ENCODE results near the gene PRUNE2.

Gene PRUNE2

DNA sequence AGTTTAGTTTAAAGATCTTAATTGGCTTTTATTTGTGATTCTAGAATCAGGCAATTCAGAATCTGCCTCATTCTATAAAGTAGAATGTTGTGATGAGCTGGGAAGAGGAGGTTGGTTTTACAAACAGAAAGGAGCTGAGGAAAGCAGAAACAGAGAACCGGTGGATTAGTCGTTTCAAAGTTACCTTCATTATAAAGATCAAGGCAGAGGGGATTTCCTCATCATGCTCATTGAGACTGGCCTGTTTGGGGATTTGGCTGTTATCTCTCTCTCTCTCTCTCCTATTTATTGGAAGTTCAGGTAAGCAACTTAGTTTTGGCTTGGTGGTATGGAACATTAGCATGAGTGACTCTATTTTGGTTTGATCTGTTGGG, 313.0 kb downstream of the PRUNE2 start:
- no peak for DNase-seq

DNA sequence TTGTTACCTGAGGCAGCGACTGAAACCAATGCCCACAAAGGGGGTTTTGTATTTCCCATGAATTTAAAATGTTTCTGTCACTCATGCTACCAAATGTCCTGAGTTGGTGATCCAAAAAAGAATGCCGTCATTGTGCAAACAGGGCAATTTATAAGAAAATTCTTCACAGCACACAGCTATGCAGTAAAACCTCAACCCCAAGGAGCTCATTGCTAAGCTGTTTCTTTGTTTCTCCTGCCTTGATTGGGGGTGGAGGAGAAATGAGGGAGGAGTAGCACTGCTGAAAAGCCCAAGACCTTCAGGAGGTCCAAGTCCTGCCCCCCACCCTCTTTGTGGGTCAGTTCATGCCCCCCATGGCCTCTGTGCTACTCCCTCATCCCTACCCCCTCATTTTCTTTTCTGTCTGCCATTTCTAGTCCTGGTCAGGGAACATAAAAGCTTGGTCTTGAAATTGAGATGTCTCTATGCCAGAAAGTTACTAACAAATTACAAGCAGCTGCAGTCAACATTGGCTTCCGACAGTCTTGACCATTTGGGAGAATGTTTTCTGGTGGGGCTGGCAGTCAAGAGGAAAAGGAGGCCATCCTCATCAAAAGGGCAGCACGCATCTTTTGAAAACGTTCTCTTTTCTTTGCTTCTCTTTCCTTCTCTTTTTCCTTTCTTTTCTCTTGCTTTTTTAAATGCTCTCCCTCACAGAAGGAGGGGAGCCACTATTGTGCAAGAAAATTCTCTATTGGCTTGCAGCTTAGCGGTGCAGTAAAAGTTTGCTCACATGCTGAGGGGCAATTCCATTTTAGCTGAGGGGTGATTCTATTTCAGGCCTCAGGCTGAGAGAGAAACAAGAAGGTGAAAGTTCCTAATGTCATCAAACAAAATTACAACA, 313.6 kb downstream of the PRUNE2 start:
- no peak for DNase-seq

GRCh38 chr9:76591256-76591950, 314.5 kb downstream of the PRUNE2 start:
- DNase-seq = no peak

DNA sequence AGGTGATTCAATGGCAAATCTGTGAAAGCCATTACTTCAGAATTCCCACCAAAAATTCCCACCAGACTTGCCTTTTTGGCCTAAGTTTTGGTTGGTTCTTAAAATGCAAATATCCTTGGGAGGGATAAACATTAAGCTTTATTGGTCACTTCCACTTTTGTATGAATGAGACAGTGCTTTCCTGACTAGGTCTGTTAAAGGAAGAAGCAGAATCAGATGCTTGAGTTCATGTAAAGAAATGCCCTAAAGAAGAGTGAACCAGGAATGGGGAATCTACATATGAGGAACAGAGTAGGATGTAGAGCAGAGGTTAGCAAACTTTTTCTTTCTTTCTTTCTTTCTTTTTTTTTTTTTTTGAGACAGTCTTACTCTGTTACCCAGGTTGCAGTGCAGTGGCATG, 317.6 kb downstream of the PRUNE2 start:
- no peak for DNase-seq

- no peak for DNase-seq
Measured at GRCh38 chr9:76586390-76587314, 319.3 kb downstream of the PRUNE2 start.

- no peak for DNase-seq
Measured at GRCh38 chr9:76585487-76586389, 320.2 kb downstream of the PRUNE2 start.

DNA sequence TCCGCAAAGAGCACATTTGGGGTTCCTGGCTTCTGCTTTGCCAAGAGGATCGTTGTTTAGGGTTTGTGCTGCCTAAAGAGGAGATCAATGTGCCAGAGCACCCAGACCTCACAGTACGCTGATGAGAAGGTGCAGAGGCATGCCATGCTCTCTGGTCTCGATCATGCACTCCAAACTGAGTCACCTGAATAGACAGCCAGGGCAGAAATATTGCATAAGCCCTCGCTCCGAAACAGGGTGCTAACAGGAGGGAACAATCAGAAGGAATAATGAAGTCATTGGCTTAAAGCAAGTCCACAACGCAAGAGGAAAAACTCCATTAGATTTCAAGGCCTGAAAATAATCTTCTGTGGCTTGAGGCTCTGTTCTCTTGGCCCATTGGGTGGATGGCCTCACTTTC, 322.7 kb downstream of the PRUNE2 start:
- no peak for DNase-seq

- DNase-seq = no peak
Measured at GRCh38 chr9:76581731-76582130, 324.2 kb downstream of the PRUNE2 start.

DNA sequence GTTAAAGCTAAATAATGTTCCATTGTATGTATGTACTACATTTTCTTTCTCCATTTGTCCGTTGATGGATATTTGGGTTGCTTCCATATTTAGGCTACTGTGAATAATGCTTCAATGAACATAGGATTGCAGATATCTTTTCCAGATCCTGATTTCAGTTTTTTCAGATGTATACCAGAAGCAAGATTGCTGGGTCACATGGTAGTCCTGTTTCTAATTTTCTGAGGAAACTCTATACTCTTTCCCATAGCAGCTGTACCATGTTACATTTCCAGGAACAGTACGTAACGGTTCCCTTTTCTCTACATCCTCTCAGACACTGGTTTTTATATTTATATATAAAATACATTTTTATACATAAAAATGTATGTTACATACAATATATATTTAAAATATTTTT, 325.1 kb downstream of the PRUNE2 start:
- no peak for DNase-seq

- no peak for DNase-seq
Measured at GRCh38 chr9:76580188-76580587, 325.7 kb downstream of the PRUNE2 start.

DNA sequence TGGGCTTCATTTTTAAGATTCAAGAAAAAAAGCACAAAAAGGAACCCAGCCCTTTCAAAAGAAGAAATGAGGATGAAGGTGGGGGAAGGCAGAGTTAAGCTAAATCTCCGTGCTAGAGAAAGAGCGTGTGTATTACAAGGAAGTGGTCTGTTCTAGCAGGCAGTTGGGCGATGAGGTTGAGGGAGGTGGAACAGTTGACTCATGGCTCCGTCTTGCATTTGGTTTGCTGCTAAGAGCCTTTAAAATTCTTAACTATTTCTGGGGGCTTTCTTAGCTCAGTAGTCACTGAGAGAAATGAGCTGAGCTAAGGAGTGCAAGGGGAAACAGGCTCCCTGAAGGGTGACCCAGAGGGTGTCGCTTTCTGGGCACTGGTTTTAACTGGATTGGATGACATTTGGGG, 329.6 kb downstream of the PRUNE2 start:
- peak; percentile 58 for DNase-seq

- no peak for DNase-seq
Measured at GRCh38 chr9:76575761-76576160, 330.2 kb downstream of the PRUNE2 start.

- DNase-seq = no peak
Measured at GRCh38 chr9:76573905-76574760, 331.8 kb downstream of the PRUNE2 start.

DNA sequence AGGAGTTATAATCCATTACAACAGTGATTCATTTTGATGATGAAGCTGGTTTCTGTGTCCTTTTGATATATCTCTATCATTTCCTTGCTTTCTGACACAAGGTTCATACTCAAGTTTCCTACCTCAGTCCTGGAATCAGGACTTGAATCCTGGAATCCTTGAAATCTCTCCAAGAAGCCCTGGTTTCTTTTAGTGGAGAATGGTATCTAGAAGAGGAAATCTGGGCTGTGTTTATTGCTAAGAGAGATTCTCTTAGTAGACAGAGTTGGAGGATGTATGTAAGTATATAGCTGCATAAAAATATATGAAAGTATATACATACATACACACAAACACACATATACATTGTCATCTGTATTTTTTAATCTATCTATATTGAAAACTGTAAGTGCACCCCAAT, 332.5 kb downstream of the PRUNE2 start:
- DNase-seq = no peak

- no peak for DNase-seq
Measured at GRCh38 chr9:76572151-76572550, 333.8 kb downstream of the PRUNE2 start.

- no peak for DNase-seq
Measured at GRCh38 chr9:76571743-76572146, 334.2 kb downstream of the PRUNE2 start.

GRCh38 chr9:76571288-76571687, 334.6 kb downstream of the PRUNE2 start:
- DNase-seq = no peak

DNA sequence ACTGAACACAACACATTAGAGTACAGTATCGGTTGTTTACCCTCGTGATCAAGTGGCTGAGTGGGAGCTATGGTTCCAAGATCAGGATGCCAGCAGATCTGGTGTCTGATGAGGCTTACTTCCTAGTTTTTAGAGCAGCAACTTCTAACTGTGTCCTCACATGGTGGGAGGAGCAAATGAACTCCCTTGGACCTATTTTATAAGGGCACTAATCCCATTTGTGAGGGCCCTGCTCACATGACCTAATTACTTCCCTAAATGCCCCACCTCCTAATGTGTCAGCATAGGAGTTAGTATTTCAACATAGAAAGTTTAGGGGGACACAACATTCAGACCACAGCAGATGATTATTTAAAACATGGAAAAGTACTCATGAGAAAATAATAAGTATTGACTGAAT, 335.1 kb downstream of the PRUNE2 start:
- no peak for DNase-seq

GRCh38 chr9:76567086-76567485, 338.8 kb downstream of the PRUNE2 start:
- DNase-seq = no peak

- no peak for DNase-seq
Measured at GRCh38 chr9:76564297-76564696, 341.6 kb downstream of the PRUNE2 start.

GRCh38 chr9:76562511-76562911, 343.4 kb downstream of the PRUNE2 start:
- no peak for DNase-seq
